Breast epithelium (tissue), 4 donors: ENCODE results near the gene GPX4. TPM values are rescaled to one million over a fixed set of nuclear protein-coding genes. Genes with fewer than 3 reads are reported as not detected.
"Not testable (repeated sequence)": the region's sequence is repeated elsewhere in the genome, so short reads cannot be mapped to it uniquely, and the experiment has no call there.

Experiments
- DNase-seq, 2 donors: peaks; one replicate each; pipeline ENCODE4 v3.0.0-alpha.2; 2019; ENCODE audit warnings: low spot score in 2 of 2
- H3K27ac ChIP-seq, 2 donors: fragments of 200-600 bp; sonication (generic) in 1 of 2; one replicate each; pipeline ENCODE4 v1.5.1; 2016 to 2019; ENCODE audit warnings: mild to moderate bottlenecking in 1 of 2
- H3K27me3 ChIP-seq, 2 donors: fragments of 200-600 bp; sonication (generic) in 1 of 2; one replicate each; pipeline versions ENCODE4 v1.5.1 to v1.6.0; 2017 to 2019; ENCODE audit warnings: control low read depth in 1 of 2, mild to moderate bottlenecking in 1 of 2
- H3K36me3 ChIP-seq: fragments of 200-600 bp; one replicate; pipeline ENCODE4 v1.5.1; 2019
- H3K4me1 ChIP-seq, 2 donors: fragments of 200-600 bp; sonication (generic); one replicate each; pipeline ENCODE4 v1.5.1; 2016 to 2019; ENCODE audit warnings: control low read depth in 1 of 2
- H3K4me3 ChIP-seq, 3 donors: fragments of 200-600 bp; sonication (generic); 1 replicate in 2 of 3; 2 replicates in 1 of 3; pipeline ENCODE4 v1.5.1; 2016 to 2019; ENCODE audit warnings: mild to moderate bottlenecking in 3 of 3, moderate library complexity in 2 of 3
- H3K9me3 ChIP-seq, 2 donors: fragments of 200-600 bp; sonication (generic) in 1 of 2; one replicate each; pipeline ENCODE4 v1.5.1; 2016 to 2019; ENCODE audit warnings: control low read depth in 1 of 2
- CTCF ChIP-seq, 3 donors: fragments of 450-650 bp; IDR thresholded peaks; one replicate each; pipeline ENCODE4 v1.5.1; 2016 to 2017; ENCODE audit warnings: antibody characterized with exemption in 3 of 3, mild to moderate bottlenecking in 3 of 3, moderate library complexity in 3 of 3
- POLR2A ChIP-seq: fragments of 450-650 bp; IDR thresholded peaks from one replicate; pipeline ENCODE4 v1.6.1; 2016; ENCODE audit warnings: antibody characterized with exemption, mild to moderate bottlenecking, moderate library complexity
- POLR2AphosphoS5 ChIP-seq, 3 donors: sonication (generic); formaldehyde crosslinking; IDR thresholded peaks; one replicate each; pipeline ENCODE4 v1.6.1; 2017; ENCODE audit warnings: antibody characterized with exemption in 3 of 3
- intact Hi-C: fragments of 100-400 bp; cut with DNase I; formaldehyde crosslinking; loops from one replicate; pipeline ENCODE4 v1.15.1; 2023; ENCODE audit warnings: low total_unique reads
- total RNA-seq, 3 donors: library from RNA; depleted of rRNA; stranded (reverse); fragments of >200 nt; gene quantifications; one replicate each; pipeline ENCODE4 v1.1.0, GENCODE V29; 2016

GPX4 gene
- total RNA-seq, 3 donors from 2014 or later, result 357 to 1,796 (median 492) TPM

- Histone ChIP-seq H3K27me3 (no peaks in the 10 kb centered on the region), H3K9me3 (no peaks in the 10 kb centered on the region), H3K27ac (peak overlapping the region; percentile 85 to 92), H3K4me1 (peaks cover 17 to 18% of the 10 kb centered on the region in 2 donors), H3K36me3 (peaks cover 12% of the 10 kb centered on the region), H3K4me3 (peak overlapping the region in 1 of 3 donors; percentile 22)
- TF ChIP-seq CTCF (IDR thresholded peaks at IDR 0.05) (no peak), POLR2AphosphoS5 (IDR thresholded peaks at IDR 0.05) (peak in 1 of 3 donors; percentile 8)
- peak; percentile 86 to 93 for DNase-seq
- intact Hi-C loops, result no loop called here
These were observed 8.7 kb downstream of the GPX4 start for GRCh38 chr19:1112268-1113029.

DNA sequence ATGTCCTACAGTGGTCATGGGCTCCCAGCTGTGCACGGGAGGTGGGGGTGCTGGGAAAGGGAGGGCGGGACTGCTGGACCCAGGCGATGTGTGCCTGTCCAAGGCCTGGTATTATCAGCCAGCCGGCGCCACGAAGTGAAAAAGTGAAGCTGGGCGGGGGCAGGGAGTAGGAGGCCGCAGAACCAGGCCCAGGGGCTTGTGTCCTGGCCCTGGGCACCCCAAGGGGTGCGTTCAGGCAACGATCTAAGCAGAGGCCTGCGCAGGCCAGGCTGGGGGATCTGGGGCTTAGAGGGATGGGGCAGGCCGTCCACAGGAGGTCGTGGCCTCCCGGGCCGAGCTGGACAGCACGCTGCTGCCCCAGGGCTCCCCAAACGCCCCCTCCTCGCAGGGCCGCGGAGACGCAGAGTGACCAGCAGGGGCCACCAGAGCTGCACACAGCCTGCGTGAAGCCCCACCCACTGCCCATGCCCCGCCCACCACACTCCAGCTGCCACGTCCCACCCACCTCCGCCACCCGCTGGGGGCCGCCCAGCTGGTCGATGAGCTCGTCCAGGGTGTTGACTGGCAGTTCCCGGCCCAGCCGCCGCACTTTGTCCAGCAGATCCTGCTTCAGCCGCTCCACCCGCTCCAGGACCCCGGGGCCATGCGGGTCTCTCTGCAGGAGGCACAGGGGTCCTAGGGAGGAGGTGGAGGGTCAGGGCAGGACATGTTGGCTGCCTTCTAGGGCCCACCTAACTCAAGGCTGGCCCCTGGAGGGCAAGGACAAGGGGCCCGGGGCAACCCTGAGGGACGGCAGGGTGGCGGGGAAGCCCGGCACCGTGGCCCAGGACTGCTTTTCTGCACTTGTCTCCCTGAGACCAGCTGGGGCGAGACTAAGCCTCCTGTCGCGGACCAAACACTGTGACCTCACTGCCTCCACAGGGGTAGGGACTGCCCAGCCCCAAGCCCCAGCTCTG is 9.5 kb downstream of the GPX4 start:
- peak overlapping the region; percentile 85 to 92 for H3K27ac ChIP-seq
- peak; percentile 78 to 96 (median 93) for TF ChIP-seq CTCF (IDR thresholded peaks at IDR 0.05)
- TF ChIP-seq POLR2AphosphoS5 (IDR thresholded peaks at IDR 0.05), result peak; percentile 24 to 53 (median 50)
- TF ChIP-seq POLR2A, result no peak
- no peaks in the 10 kb centered on the region for H3K9me3 ChIP-seq
- intact Hi-C loops, result no loop called here
- H3K36me3 ChIP-seq, result peaks cover 5% of the 10 kb centered on the region
- peak; percentile 91 to 96 for DNase-seq
- no peaks in the 10 kb centered on the region for H3K27me3 ChIP-seq
- peak overlapping the region in 1 of 3 donors; percentile 40 for H3K4me3 ChIP-seq
- H3K4me1 ChIP-seq, result peaks cover 17 to 18% of the 10 kb centered on the region in 2 donors

DNA sequence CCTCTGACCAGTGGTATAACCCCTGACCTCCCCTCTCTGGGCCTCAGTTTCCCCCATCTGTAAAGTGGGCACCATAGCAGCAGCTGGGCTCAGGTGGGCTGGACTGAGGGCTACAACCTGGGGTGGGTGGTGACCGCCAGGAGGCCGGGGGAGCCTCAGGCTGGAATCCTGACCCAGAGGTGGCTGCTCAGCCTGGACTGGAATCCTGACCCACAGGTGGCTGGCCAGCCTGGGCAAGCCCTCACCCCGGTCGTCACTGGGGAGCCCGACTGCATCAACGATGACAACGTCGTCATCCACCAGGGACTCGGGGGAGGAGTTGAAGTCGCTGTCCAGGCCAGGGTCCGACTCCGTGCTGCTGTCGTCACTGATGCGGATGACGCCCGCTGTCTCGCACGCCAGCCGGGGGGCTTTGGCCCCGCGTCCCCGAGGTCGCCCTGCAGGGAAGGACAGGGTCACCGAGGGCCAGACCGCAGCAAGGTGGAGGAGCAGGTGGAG is 10.2 kb downstream of the GPX4 start:
- intact Hi-C loops, result no loop called here
- no peak for DNase-seq
- no peak for TF ChIP-seq POLR2A
- TF ChIP-seq CTCF (IDR thresholded peaks at IDR 0.05), result no peak
- no peak for TF ChIP-seq POLR2AphosphoS5 (IDR thresholded peaks at IDR 0.05)
- H3K36me3 ChIP-seq, result no peaks in the 10 kb centered on the region
- H3K4me1 ChIP-seq, result peaks cover 17 to 18% of the 10 kb centered on the region in 2 donors
- H3K27ac ChIP-seq, result peak overlapping the region; percentile 85 to 92
- peak overlapping the region in 1 of 3 donors; percentile 40 for H3K4me3 ChIP-seq
- no peaks in the 10 kb centered on the region for H3K9me3 ChIP-seq
- no peaks in the 10 kb centered on the region for H3K27me3 ChIP-seq

GRCh38 chr19:1114728-1115127 is 10.9 kb downstream of the GPX4 start:
- not testable (repeated sequence) for H3K27me3 ChIP-seq, H3K27ac ChIP-seq

DNA sequence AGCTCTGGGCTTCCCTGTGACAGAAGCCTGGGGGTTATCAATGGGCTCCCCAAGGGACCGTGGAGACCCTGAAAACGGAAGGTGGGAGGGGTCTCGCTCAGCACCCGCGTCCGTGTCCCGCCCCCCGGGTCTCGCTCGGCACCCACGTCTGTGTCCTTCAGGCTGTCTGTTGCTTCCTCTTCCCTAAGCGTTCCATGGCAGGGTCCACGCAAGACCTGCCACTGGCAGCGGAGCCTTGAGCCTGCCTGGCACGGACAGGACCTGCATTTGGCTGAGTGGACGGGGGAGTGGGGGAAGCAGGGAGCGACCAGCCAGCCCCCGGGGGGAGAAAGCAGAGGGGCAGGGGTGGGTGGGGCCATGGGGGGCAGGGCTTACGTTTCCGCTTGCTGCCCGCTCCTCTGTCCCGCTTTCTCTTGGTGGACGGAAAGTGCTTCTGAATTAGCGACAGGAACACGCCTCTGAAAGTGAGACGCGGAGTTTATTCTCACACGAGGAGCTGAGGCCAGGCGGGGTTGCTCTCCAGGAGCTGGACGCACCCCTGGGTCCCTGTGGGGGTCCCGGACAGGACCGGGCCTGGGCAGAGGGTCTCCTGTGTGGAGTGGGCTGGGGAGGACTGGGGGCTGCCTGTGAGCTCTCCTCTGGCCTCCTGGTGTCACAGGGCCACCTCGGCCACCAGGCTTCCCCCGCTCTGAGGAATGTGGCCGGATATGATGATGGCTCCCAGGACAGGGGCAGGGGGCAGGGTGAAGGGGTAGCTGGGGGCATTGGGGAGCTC is 12.0 kb downstream of the GPX4 start:
- TF ChIP-seq CTCF (IDR thresholded peaks at IDR 0.05) (no peak), POLR2A (no peak), POLR2AphosphoS5 (IDR thresholded peaks at IDR 0.05) (no peak)
- peak overlapping the region; percentile 8 to 21 for H3K27ac ChIP-seq
- intact Hi-C loops, result no loop called here
- DNase-seq, result no peak
- no peaks in the 10 kb centered on the region for H3K9me3 ChIP-seq
- no peaks in the 10 kb centered on the region for H3K27me3 ChIP-seq
- H3K4me3 ChIP-seq, result no peak overlapping the region
- no peaks in the 10 kb centered on the region for H3K36me3 ChIP-seq
- peaks cover 17 to 18% of the 10 kb centered on the region in 2 donors for H3K4me1 ChIP-seq

More at GRCh38 chr19:1114728-1115127, 10.9 kb downstream of the GPX4 start:
- DNase-seq, H3K9me3 ChIP-seq, H3K36me3 ChIP-seq, H3K4me3 ChIP-seq, intact Hi-C loops: not testable (repeated sequence)
- peaks cover 17 to 18% of the 10 kb centered on the region in 2 donors for H3K4me1 ChIP-seq
